Muscle of arm (tissue), 12 donors: ENCODE measurements around the gene FDXR. TPM values are rescaled to one million over a fixed set of nuclear protein-coding genes. Genes with fewer than 3 reads are reported as not detected.

Source experiments
- DNase-seq: peaks from one replicate; pipeline ENCODE4 v3.0.0-alpha.2; 2013
- polyA plus RNA-seq, 12 donors: library from polyadenylated mRNA; unstranded; fragments of 120-200 nt; gene quantifications; one replicate each; pipeline ENCODE4 v1.2.1, GENCODE V29; 2013; ENCODE audit not compliant: insufficient read length in 12 of 12

Gene FDXR
- polyA plus RNA-seq, 12 donors = 1.8 to 6.1 (median 2.6) TPM; not detected in 2

DNA sequence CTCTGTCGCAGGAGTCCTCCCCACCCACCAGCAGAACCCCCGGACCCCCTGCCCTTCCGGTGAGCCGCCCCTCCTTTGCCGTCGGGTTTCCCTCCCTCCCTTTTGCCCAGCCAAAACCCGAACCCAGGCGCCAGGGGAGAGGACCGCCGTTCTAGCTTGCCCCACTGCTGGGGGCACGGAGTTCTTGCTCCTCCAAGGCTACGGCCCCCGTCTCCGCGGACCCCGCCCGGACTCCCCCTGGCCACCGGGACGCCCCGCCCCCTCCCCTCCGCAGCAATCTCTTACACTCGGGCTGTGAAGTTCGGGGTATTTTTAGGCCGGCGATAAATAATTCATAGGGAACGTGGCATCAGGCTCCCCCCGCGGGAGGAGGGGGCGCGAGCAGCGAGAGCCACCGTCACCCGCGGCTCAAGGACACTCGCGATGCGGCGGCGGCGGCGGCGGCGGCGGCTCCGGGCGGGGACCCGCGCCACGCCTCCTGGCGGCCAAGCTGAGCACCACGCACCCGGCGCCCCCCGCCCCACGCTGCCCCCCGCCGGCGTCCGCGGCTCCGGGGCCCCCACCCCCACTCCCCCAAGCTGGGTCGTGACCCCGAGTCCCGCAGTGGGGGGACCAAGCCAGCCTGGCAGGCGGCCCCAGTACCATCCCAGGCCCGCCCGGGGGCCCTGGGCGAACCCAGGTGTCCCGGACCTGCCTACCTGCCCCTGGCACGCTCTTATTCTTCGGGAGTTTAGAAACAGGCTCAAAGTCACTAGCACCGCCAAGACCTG is 13.2 kb downstream of the FDXR start, which contains the start of gene GRIN2C:
TSS of gene GRIN2C (minus strand) at position 427 of the 770 bp plus-strand sequence. CDS start 4,793 bp downstream, outside the sequence.
- DNase-seq = no peak

- no peak for DNase-seq
Observed at GRCh38 chr17:74858672-74859458, 13.9 kb downstream of the FDXR start.

GRCh38 chr17:74857191-74857590 is 15.6 kb downstream of the FDXR start:
- DNase-seq = no peak

DNA sequence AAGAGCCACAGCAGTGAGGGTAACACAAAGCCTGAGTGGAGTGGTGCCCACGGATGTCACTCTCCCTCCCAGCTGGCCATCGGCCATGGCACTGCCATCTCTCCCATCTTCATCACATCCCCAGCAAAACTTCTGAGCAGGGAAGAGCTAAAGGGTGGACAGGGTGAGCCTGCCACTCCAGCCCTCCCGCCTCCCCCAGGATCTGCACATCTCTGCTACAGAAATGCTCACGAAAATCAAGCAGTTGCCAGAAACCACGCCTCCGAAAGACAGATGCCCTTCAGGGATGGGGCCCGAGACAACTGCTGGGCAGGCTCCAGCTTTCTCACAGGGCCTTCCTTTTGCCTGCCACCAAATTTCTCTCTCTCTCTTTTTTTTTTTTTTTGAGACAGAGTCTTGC is 16.7 kb downstream of the FDXR start:
- DNase-seq = no peak

DNA sequence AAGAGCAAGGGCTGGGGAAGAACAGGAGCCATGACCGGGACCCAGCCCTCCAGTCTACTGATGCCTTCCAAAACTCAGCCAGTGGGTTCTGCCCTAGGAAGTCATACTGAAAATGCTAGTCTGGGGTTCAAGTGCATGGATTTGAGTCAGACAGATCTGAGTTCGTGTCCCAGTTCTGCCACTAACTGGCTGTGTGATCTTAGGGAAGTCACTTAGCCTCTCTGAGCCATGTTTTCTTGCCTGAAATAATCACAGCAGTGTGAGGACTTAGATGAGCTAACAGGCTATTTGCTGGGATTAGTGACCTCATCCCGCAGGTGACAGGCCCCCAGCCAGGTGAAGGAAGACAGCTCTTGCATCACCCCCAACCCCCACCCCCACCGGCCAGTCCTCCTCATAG is 17.5 kb downstream of the FDXR start:
- no peak for DNase-seq

DNA sequence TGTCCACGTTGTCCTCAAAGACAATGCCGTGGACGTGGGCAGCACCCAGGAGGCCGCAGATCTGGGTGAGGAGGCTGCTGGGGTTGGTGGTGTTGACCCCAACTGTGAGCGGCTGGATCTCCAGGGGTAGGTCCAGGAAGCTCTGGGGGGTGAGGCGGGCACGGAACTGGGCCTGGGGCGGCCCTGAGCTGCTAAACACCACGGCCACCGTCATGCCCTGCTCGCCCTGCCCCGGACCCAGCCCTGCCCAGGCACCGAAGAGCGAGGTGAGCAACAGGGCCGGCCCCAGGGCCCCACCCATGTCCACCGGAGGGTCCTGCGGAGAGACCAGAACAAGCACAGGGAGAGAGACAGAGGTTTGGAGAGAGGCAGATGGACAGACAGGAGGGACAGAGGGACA is 18.0 kb downstream of the FDXR start:
- DNase-seq = no peak

DNA sequence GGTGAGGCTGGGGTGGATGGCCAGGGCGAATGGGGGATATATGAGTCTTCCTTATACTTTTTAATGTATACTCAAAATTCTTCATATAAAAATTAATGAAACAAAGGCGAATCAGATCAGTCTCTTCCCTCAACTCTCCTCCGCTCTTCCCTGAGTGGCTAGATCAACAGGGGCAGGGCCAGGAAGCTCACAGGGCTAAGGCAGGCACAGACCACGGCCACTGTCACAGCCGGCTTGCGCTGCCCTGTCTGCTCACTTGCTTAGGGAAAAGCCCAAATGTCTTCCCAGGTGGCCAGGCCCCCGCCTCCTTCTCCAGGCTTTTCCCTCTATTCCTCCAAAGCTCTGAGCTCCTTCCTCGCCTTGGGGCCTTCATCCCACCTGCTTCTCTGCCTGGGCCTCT is 19.1 kb downstream of the FDXR start:
- DNase-seq = no peak

DNA sequence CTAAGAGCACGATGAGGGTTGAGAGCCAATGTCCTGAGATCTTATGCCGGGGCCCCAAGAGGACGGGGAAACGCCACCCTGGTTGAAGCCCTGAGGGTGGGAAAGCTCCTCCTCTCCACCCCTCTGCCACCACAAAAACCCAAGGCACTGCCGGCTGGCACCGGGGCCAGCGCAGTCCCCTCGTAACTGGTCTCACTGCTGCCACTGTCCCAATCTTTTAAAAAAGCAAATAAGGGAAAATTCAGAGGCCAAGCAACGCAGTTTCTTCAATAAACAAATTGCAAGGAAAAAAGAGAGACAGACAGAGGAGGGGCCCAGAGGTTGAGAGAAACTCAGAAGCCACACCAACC is 19.8 kb downstream of the FDXR start:
- DNase-seq = no peak

DNA sequence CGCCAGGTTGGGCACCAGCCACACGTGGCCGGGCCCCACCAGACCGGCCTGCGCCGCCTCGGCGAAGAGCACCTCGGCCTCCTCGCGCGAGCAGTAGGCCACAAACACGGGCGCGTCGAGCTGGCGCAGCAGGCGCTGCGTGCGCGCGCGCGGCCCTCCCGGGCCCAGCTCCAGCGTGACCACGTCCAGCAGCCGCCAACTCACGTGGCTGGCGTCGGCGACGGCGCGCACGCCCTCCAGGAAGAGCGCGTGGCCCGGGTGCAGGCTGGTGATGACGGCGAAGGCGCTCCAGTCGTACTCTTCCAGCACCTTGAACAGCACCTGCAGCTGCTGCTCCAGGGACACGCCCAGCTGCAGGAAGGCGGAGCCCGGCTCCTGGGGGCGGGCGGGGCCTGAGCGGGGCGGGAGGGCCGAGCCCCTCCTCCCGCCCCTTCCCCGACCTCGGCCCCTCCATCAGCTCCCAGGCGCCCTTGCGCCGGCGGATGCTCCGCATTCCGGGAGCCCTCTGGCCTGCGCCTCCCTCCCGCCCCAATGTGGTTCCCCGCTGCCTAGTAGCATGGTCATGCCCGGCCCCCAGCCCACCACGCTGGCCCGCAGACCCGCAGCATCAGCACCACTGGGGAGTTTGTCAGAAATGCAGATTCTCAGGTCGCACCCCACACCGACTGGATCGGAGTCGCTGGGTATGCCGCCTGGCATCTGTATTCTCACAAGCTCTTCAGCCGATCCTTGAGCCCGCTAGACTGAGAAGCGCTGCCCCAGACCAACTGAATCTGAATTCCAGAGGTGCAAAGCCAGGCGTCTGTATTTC is 20.4 kb downstream of the FDXR start:
- DNase-seq = no peak

GRCh38 chr17:74851612-74852236 is 21.1 kb downstream of the FDXR start:
- DNase-seq = no peak

DNA sequence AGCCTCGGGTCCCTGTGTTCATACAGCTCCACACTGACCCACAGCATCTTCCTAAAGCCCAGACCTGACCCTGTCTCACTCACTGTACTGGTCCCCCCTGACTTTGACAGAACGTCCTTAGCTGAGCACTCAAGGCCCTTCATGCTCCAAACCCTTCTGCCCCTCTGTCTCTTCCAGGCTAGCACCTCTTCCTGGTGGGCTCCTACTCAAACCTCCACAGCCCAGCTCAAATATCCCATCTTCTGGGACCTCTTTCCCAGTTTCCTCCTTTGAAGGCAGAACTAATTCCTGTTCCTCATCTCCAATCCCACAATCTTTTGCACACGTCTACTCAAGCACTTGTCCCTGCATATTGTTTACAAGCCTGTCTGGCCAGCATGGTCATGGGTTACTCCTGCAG is 21.9 kb downstream of the FDXR start:
- DNase-seq = no peak

DNA sequence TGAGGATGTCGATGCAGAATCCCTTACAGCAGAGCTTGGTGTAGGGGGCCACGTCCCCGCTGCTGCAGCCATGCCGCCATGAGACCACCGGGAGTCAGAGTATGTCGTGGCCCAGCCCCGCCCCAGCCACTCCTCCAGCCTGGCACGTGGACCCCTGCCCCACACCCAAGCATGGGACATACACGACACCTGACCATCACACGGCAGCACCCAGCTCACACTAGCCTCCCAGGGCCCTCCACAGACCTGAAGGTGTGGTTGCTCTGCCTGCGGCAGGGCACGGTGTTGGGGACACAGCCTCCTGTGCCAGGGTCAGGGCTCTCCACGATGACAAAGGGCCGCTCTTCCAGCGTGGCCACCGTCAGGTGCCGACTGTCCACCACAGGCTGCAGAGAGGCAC is 22.5 kb downstream of the FDXR start:
- DNase-seq = no peak

- no peak for DNase-seq
Observed at GRCh38 chr17:74848656-74849399, 24.0 kb downstream of the FDXR start.

GRCh38 chr17:74846621-74847020 is 26.2 kb downstream of the FDXR start:
- DNase-seq = no peak

GRCh38 chr17:74843352-74843627 is 29.5 kb downstream of the FDXR start:
- DNase-seq = no peak

DNA sequence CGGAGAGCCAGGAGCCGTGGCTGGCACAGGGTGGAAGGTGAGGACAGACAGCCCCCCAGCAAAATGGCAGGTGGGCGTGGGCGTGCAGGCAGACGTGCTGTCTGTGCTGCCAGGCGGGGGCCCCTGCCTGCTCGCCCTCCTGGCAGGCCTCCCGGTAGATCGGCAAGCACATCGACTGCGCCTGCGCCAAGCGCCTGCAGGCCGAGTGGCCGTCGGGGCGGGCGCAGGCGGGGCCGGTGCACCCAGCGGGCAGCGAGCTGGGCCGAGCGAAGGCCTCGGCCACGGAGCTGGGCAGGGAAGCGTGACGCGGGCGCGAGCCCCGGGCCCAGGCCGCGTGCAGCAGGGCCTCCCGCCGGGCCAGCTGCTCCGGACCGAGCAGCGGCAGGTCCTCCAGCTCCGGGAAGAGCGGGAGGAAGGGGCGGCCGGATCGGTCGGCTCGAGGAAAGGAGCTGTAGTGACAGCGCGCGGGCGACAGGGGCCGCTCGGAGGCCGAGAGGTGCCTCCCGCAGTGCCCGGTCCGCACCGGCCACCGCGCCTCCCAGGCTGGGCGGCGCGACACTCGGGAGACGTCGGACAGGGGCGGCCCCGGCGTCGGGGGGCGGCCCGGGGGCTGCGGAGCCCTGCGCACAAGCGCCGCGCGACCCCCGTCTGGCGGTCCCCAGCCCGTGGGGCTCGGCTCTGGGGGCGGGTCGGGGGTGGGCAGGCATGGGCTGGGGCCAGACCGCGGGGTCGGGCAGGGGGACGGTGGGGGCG is 30.0 kb downstream of the FDXR start:
- DNase-seq = no peak

- DNase-seq = no peak
Observed at GRCh38 chr17:74842146-74842598, 30.6 kb downstream of the FDXR start.

DNA sequence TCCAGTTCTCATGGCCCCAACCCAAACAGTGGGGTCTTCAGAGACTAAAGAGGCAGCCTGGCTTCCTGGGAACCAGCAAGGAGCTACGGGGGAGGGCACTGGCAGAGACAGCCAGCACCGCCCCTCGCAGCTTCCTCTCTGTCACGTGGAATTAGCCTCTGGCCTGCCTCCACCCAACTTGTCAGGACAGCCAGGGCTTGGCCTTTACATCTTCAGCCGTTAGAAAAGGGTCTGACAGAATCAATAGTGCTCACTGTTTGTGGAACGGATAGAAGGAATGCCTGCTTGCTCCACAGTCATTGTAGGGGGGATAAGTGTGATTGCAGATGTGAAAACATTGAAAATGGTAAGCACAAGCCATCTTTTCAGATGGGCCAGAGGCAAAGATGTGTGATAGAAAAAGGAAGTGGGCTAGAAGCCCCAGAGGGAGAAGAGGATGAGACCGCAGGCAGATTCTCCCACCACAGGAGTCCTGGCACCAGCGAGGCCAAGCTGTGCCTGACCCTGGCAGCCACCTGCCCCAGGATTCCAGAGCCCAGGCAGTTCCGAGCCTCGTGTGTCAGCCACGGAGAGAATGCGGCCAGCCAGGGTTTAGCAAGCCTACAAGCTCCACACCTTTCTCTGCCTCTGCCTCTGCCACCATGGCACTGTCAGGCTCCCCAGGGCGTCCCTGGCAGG is 31.7 kb downstream of the FDXR start:
- peak; percentile 83 for DNase-seq

DNA sequence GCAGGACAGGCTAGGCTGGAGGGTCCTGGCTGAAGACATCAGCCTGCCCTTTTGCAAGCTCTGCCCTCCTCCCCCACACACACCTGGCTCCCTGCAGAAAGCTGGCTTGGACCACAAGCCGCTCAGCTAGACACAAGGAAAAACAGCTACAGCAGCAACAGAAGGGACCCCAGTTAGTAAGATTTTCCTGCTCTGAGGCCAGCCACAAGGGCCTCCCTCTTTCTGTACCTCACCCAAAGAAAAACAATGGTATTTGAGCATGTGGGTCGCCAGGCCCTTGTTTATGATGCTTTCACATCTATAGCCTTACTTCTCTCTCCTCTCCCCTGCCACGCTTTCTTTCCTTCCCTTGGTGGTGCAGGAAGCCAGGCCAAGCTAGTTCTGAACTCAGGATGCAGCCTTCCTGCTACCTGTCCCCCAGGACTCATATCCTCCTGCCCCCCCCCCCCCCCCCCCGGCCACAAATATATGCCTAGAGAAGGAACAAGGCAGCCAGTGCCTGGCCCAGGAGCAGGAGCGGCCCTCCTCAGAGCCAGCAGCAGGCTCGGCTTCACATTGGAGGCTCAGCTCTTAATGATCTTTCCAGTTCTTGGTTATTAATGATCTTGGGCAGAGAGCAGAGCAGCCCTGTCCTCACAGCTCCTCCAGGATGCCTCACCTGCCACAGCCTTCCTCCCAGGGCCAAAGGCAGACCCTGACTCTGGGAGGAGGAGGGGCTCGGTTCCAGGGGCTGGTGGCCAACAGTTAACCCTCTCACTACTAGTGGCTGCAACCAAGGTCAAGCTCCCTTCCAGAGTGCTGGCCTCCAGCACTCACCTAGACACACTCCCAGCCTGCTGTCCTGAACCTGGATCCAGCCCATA is 32.6 kb downstream of the FDXR start:
- peak; percentile 69 for DNase-seq
